Heart left ventricle (tissue), 16 donors: ENCODE results near the gene ALDOC. TPM values are rescaled to one million over a fixed set of nuclear protein-coding genes. Genes with fewer than 3 reads are reported as not detected.

ENCODE experiments used
- ATAC-seq, 4 donors: fragments of 200-7000 bp; cut with Tn5 transposase; one replicate each; pipeline ENCODE4 v1.9.1; 2020 to 2022; ENCODE audit warnings: moderate library complexity in 4 of 4, mild to moderate bottlenecking in 3 of 4, moderate number of reproducible peaks in 1 of 4
- DNase-seq, 5 donors: peaks; one replicate each; pipeline ENCODE4 v3.0.0-alpha.2; 2020
- H3K27ac ChIP-seq, 12 donors: fragments of 200-600 bp; sonication (generic) in 4 of 12; one replicate each; pipeline versions ENCODE4 v1.5.0 to v1.8.0; 2016 to 2022; ENCODE audit warnings: mild to moderate bottlenecking in 2 of 12
- H3K27me3 ChIP-seq, 9 donors: fragments of 200-600 bp; sonication (generic) in 2 of 9; one replicate each; pipeline versions ENCODE4 v1.5.1 to v1.8.0; 2016 to 2022; ENCODE audit warnings: mild to moderate bottlenecking in 3 of 9
- H3K36me3 ChIP-seq, 9 donors: fragments of 200-600 bp; sonication (generic) in 2 of 9; one replicate each; pipeline versions ENCODE4 v1.5.0 to v1.8.0; 2018 to 2022; ENCODE audit warnings: mild to moderate bottlenecking in 2 of 9
- H3K4me1 ChIP-seq, 12 donors: fragments of 200-600 bp; sonication (generic) in 4 of 12; one replicate each; pipeline versions ENCODE4 v1.5.0 to v1.8.0; 2016 to 2022; ENCODE audit warnings: mild to moderate bottlenecking in 3 of 12
- H3K4me3 ChIP-seq, 12 donors: fragments of 200-600 bp; sonication (generic) in 4 of 12; one replicate each; pipeline versions ENCODE4 v1.5.0 to v1.8.0; 2017 to 2022; ENCODE audit warnings: mild to moderate bottlenecking in 9 of 12, moderate library complexity in 4 of 12
- H3K9me3 ChIP-seq, 12 donors: fragments of 200-600 bp; sonication (generic) in 4 of 12; one replicate each; pipeline versions ENCODE4 v1.5.0 to v1.8.0; 2016 to 2022; ENCODE audit warnings: mild to moderate bottlenecking in 1 of 12
- POLR2A ChIP-seq, 2 donors: fragments of 450-650 bp; IDR thresholded peaks; one replicate each; pipeline ENCODE4 v1.6.1; 2017; ENCODE audit warnings: antibody characterized with exemption in 2 of 2, mild to moderate bottlenecking in 2 of 2, moderate library complexity in 2 of 2
- WGBS, 4 donors: extraction: QIAGEN DNeasy Blood & Tissue Kit in 2 of 4; methylation state at CpG; one replicate each; pipeline versions ENCODE4 v1.1.5 to v1.1.7; 2013 to 2018; 5-methylcytosine and 5-hydroxymethylcytosine counted together
- intact Hi-C, 10 donors: fragments of 100-400 bp; cut with DNase I; formaldehyde crosslinking; loops; one replicate each; pipeline versions ENCODE4 v1.11.1 to v1.14.2; 2022
- polyA plus RNA-seq, 2 donors: library from polyadenylated mRNA; stranded (reverse); fragments of 200-250 nt; gene quantifications; one replicate each; pipeline ENCODE4 v1.2.3, GENCODE V29; 2013
- total RNA-seq, 9 donors: library from RNA; depleted of rRNA in 2 of 9; stranded (reverse); fragments of >200 nt in 2 of 9; fragmentation: NEBNext Ultra II Directional in 3 of 9; extraction: Animal tissue kit (Norgen Biotek cat#: 25700) in 3 of 9; gene quantifications; one replicate each; pipeline versions ENCODE4 v1.1.0 to v1.2.4, GENCODE V29; 2016 to 2023
- TF ChIP-seq, protein P1 (sequence below), 12 donors: fragments of 200-600 bp; sonication (generic) in 4 of 12; IDR thresholded peaks; one replicate each; pipeline versions ENCODE4 v1.5.0 to v1.8.0; 2018 to 2022; ENCODE audit warnings: antibody characterized with exemption in 12 of 12, mild to moderate bottlenecking in 5 of 12
- donor health status: ischemic (EF 13 %, LVEDD 7.1; RV severe dilation, severe dysfunction).
- donor health status: healthy with polysubstance abuse.
- donor health status: DM: no; HTN: yes; CAD: no.
- donor health status: DM: no; HTN: no; CAD: no.
- donor health status: ischemic (EF 25% LVEDD 6.9; RV normal size, moderate dysfunction).
- donor health status: ischemic (EF 25% LVEDD 5.7; RV mildly dilated, moderate dysfunction).
- donor health status: healthy.
- donor health status: DM: yes; HTN: yes; CAD: no.
- donor health status: ischemic (EF 35%, LVEDD 5.7; RV mildly dilated, moderate dysfunction).
- donor health status: nonischemic (EF 11% LVEDD 7.7; RV severe dilation, severe dysfunction).
- donor health status: DM: yes; HTN: yes; CAD: no.
- donor health status: PGD.
- donor health status: ischemic (EF 29% LVEDD 5.4; RV normal size, mild dysfunction).
- donor health status: nonischemic (EF 23%, LVEDD 6.1; RV moderate dilation, normal function).

ALDOC gene
- total and polyA plus RNA-seq, 11 donors: 154 to 677 (median 221) TPM

DNA sequence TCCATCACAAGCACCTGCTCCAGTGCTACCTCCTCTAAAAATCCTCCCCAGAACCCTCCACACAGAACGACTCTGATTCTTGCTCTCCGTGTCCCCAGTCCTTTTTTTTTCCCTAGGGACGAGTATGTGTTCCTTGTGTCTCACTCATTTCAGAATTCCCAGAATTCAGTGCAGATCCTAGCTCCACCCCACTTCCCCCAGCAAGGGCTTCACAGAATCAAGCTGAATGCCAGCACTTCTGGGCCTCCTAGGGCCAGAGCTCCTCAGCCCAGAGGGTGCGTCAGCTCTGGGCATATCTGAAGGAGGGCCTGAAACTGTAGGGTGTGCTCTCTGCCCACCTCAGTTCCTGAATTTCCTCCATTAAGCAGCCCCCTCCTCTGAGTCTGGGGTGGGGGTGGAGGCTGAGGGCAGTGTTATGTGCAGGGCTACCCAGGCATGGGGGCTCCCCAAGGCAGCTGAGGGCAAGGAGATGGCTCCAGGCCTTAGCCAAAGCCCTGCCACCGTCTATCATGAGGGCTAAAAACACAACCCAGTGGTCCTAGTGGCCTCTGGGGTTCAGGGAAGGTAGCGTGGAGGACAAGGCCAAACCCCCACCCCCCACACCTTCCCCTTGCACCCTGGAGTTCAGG is 30.8 kb downstream of the ALDOC start:
- H3K9me3 ChIP-seq: no peaks in the 10 kb centered on the region
- no peak overlapping the region for H3K4me3 ChIP-seq
- intact Hi-C loops: loop anchor here in 6 of 10 donors (2.0 to 10.0 kb wide), 4 partner anchors 47 to 69 kb away; partner anchors contain the start of gene RSKR (in 4 of the 6)
- TF ChIP-seq, protein P1, sequence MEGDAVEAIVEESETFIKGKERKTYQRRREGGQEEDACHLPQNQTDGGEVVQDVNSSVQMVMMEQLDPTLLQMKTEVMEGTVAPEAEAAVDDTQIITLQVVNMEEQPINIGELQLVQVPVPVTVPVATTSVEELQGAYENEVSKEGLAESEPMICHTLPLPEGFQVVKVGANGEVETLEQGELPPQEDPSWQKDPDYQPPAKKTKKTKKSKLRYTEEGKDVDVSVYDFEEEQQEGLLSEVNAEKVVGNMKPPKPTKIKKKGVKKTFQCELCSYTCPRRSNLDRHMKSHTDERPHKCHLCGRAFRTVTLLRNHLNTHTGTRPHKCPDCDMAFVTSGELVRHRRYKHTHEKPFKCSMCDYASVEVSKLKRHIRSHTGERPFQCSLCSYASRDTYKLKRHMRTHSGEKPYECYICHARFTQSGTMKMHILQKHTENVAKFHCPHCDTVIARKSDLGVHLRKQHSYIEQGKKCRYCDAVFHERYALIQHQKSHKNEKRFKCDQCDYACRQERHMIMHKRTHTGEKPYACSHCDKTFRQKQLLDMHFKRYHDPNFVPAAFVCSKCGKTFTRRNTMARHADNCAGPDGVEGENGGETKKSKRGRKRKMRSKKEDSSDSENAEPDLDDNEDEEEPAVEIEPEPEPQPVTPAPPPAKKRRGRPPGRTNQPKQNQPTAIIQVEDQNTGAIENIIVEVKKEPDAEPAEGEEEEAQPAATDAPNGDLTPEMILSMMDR (IDR thresholded peaks at IDR 0.05): no peak
- no peak for TF ChIP-seq POLR2A (IDR thresholded peaks at IDR 0.05)
- ATAC-seq (no peak), DNase-seq (peak in 1 of 5 donors; percentile 40)
- WGBS, 4 donors: 68 to 77% (median 72%) methylated on average over 6 of the region's 6 CpGs
- peaks cover 0 to 12% (median 6%) of the 10 kb centered on the region in 9 donors for H3K36me3 ChIP-seq
- peaks cover 0 to 31% (median 5%) of the 10 kb centered on the region in 12 donors for H3K4me1 ChIP-seq
- H3K27ac ChIP-seq: no peak overlapping the region
- no peaks in the 10 kb centered on the region for H3K27me3 ChIP-seq

DNA sequence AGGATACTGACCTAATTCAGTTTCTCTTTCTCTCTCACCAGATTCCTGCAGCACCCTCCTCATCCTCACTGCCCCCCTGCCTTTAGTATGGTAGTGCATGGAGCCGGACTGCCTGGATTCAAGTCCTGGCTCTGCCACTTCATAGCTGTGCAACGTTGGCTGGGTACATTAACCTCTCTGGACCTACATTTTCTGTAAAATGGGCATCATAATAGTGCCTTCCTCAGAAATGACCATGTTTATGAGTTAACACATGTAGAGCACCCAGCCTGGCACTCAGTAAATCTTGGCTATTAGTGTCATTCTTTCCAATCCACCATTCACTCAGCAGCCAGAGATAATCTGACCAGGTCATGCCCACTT is 31.6 kb downstream of the ALDOC start:
- Histone ChIP-seq H3K27ac (no peak overlapping the region), H3K27me3 (no peaks in the 10 kb centered on the region), H3K36me3 (peaks cover 0 to 12% (median 6%) of the 10 kb centered on the region in 9 donors), H3K4me1 (peaks cover 0 to 23% (median 1%) of the 10 kb centered on the region in 12 donors), H3K4me3 (no peak overlapping the region), H3K9me3 (no peaks in the 10 kb centered on the region)
- no peak for DNase-seq
- no peak for TF ChIP-seq POLR2A (IDR thresholded peaks at IDR 0.05)
- TF ChIP-seq, protein P1 (IDR thresholded peaks at IDR 0.05): no peak
- intact Hi-C loops: loop anchor here in 6 of 10 donors (2.0 to 10.0 kb wide), 4 partner anchors 46 to 70 kb away; partner anchors contain the start of gene RSKR (in 4 of the 6)
- no peak for ATAC-seq
- WGBS, 4 donors: 76 to 86% (median 84%) methylated on average over 2 of the region's 2 CpGs

DNA sequence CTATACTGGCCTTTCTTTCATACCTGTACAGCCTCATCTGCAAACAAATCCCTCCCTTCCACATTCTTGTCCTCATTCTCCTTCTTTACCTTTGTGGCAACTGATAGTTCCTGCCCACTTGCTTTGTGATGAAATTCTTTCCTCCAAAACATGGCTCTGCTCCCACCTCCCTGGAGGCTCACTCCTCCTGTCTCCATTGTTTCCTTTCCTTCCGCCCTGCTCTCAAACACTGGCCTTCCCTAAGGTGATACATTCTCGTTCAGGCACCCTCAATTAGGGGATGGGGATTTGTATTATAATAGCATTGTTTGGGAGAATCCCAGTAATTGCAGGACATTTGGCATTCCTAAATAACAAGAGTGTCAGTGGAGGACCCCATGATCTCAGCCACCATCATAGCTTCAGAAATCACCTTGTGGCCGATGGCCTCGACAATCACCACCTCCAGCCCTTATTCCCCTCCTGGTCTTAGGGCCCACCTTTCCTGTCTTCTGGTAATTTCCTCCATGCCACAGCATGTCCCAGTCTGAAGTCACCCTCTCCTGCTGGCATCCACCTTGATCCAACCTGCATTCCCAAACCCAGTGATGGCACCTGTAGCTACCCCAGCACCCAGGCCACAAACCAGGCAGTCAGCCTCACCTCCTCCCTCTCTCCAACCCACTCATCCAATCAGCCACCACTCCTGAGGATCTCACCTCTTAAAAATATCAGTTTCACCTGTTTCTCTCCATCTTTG is 32.1 kb downstream of the ALDOC start:
- intact Hi-C loops: loop anchor here in 8 of 10 donors (2.0 to 10.0 kb wide), 5 partner anchors 46 to 70 kb away; partner anchors contain the start of gene RSKR (in 4 of the 8)
- WGBS, 4 donors: 73 to 79% (median 76%) methylated on average over 4 of the region's 4 CpGs
- no peak overlapping the region for H3K27ac ChIP-seq
- peaks cover 0 to 18% (median under 1%) of the 10 kb centered on the region in 12 donors for H3K4me1 ChIP-seq
- peaks cover 0 to 12% (median 6%) of the 10 kb centered on the region in 9 donors for H3K36me3 ChIP-seq
- no peaks in the 10 kb centered on the region for H3K27me3 ChIP-seq
- no peaks in the 10 kb centered on the region for H3K9me3 ChIP-seq
- peak in 1 of 5 donors; percentile 10 for DNase-seq
- H3K4me3 ChIP-seq: no peak overlapping the region
- TF ChIP-seq, protein P1 (IDR thresholded peaks at IDR 0.05): no peak
- TF ChIP-seq POLR2A (IDR thresholded peaks at IDR 0.05): no peak
- ATAC-seq: no peak

DNA sequence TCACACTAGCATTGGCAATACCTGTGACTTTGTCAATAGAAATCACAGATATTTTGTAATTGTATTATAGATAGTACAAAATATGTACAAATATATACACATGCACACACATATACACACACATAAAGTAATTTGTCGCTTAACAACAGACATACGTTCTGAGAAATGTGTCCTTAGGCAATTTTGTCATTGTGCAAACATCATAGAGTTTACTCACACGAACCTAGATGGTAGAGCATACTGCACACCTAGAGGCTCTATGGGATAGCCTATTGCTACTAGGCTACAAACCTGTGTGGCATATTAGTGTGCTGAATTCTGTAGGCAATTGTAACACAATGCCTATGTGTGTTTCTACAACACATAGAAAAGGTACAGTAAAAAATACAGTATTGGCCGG is 35.3 kb downstream of the ALDOC start:
- TF ChIP-seq POLR2A (IDR thresholded peaks at IDR 0.05): no peak
- TF ChIP-seq, protein P1 (IDR thresholded peaks at IDR 0.05): no peak
- 90 to 93% (median 92%) methylated on average over 4 of the region's 4 CpGs for WGBS, 4 donors
- intact Hi-C loops: loop anchor here in 3 of 10 donors (2.0 to 10.0 kb wide), 4 partner anchors 44 to 73 kb away; partner anchors contain the start of gene RSKR (in 1 of the 3)

More for the DNA sequence above, 35.3 kb downstream of the ALDOC start:
- DNase-seq: no peak
- no peak overlapping the region for H3K27ac ChIP-seq
- no peak for ATAC-seq
- H3K27me3 ChIP-seq: peaks cover 0 to 3% (median 0%) of the 10 kb centered on the region in 9 donors
- no peak overlapping the region for H3K4me3 ChIP-seq
- H3K4me1 ChIP-seq: no peaks in the 10 kb centered on the region
- peaks cover 0 to under 1% (median 0%) of the 10 kb centered on the region in 9 donors for H3K36me3 ChIP-seq
- no peaks in the 10 kb centered on the region for H3K9me3 ChIP-seq
